Liver (tissue), 3 donors: ENCODE data around the gene WWC2.

ENCODE experiments used
- CTCF ChIP-seq: fragments of 150-350 bp; IDR thresholded peaks from 2 replicates; pipeline ENCODE4 v1.5.1; 2017; ENCODE audit warnings: improper control_type of control experiment, low read depth, low read length; ENCODE audit not compliant: missing input control
- GABPA ChIP-seq, 2 donors: IDR thresholded peaks in 1 of 2; conservative IDR thresholded peaks in 1 of 2; 2 replicates each; pipeline ENCODE4 v1.6.1; 2016; ENCODE audit warnings: antibody characterized with exemption in 2 of 2, mild to moderate bottlenecking in 1 of 2, moderate library complexity in 1 of 2
- JUND ChIP-seq, 2 donors: IDR thresholded peaks; 2 replicates each; pipeline ENCODE4 v1.6.1; 2016; ENCODE audit warnings: antibody characterized with exemption in 2 of 2
- YY1 ChIP-seq: IDR thresholded peaks from 2 replicates; pipeline ENCODE4 v1.6.1; 2016; ENCODE audit warnings: antibody characterized with exemption, mild to moderate bottlenecking
- TF ChIP-seq, protein P1 (sequence below): IDR thresholded peaks from 2 replicates; pipeline ENCODE4 v1.6.1; 2016; ENCODE audit warnings: antibody characterized with exemption
- donor health status: healthy.
- donor health status: healthy.

- TF ChIP-seq CTCF (no peak), YY1 (no peak), JUND (IDR thresholded peaks at IDR 0.05) (no peak), GABPA (IDR thresholded peaks at IDR 0.05 in 1 of 2, conservative IDR thresholded peaks at IDR 0.05 in 1 of 2) (no peak)
- TF ChIP-seq, protein P1, sequence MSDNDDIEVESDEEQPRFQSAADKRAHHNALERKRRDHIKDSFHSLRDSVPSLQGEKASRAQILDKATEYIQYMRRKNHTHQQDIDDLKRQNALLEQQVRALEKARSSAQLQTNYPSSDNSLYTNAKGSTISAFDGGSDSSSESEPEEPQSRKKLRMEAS = no peak
These were observed 165.6 kb downstream of the WWC2 start for GRCh38 chr4:183264614-183265013.
